Measurements from ENCODE around the gene SCIN.

The SCIN gene

GRCh38 chr7:12590559-12590958 is 20.0 kb downstream of the SCIN start:
- no peaks in the 10 kb centered on the region for H3K27me3 ChIP-seq (ENCODE audit: control insufficient read depth, insufficient read depth, low read length)
- H3K36me3 ChIP-seq (ENCODE audit: control insufficient read depth, insufficient read depth, low read length), result no peaks in the 10 kb centered on the region
- H3K4me3 ChIP-seq (ENCODE audit: low read depth, low read length), result no peak overlapping the region
- no peaks in the 10 kb centered on the region for H3K4me1 ChIP-seq (ENCODE audit: control insufficient read depth, insufficient read depth, low read length)
- H3K9me3 ChIP-seq (ENCODE audit: control insufficient read depth, insufficient read depth, low read length), result no peaks in the 10 kb centered on the region
- H3K9ac ChIP-seq (ENCODE audit: low read depth, low read length), result no peak overlapping the region

- H3K9ac ChIP-seq (ENCODE audit: low read depth, low read length), result no peak overlapping the region
- H3K4me1 ChIP-seq (ENCODE audit: control insufficient read depth, insufficient read depth, low read length), result no peaks in the 10 kb centered on the region
- no peak overlapping the region for H3K4me3 ChIP-seq (ENCODE audit: low read depth, low read length)
- H3K9me3 ChIP-seq (ENCODE audit: control insufficient read depth, insufficient read depth, low read length), result no peaks in the 10 kb centered on the region
- H3K27me3 ChIP-seq (ENCODE audit: control insufficient read depth, insufficient read depth, low read length), result no peaks in the 10 kb centered on the region
- H3K36me3 ChIP-seq (ENCODE audit: control insufficient read depth, insufficient read depth, low read length), result no peaks in the 10 kb centered on the region
These were observed 23.8 kb downstream of the SCIN start for GRCh38 chr7:12594122-12594897.

GRCh38 chr7:12595148-12595547 is 24.6 kb downstream of the SCIN start:
- Histone ChIP-seq H3K4me1 (ENCODE audit: control insufficient read depth, insufficient read depth, low read length) (no peaks in the 10 kb centered on the region), H3K9me3 (ENCODE audit: control insufficient read depth, insufficient read depth, low read length) (no peaks in the 10 kb centered on the region), H3K36me3 (ENCODE audit: control insufficient read depth, insufficient read depth, low read length) (no peaks in the 10 kb centered on the region), H3K9ac (ENCODE audit: low read depth, low read length) (no peak overlapping the region), H3K27me3 (ENCODE audit: control insufficient read depth, insufficient read depth, low read length) (no peaks in the 10 kb centered on the region), H3K4me3 (ENCODE audit: low read depth, low read length) (no peak overlapping the region)

GRCh38 chr7:12596225-12596790 is 25.8 kb downstream of the SCIN start:
- Histone ChIP-seq H3K9me3 (ENCODE audit: control insufficient read depth, insufficient read depth, low read length) (no peaks in the 10 kb centered on the region), H3K27me3 (ENCODE audit: control insufficient read depth, insufficient read depth, low read length) (no peaks in the 10 kb centered on the region), H3K36me3 (ENCODE audit: control insufficient read depth, insufficient read depth, low read length) (no peaks in the 10 kb centered on the region), H3K9ac (ENCODE audit: low read depth, low read length) (no peak overlapping the region), H3K4me1 (ENCODE audit: control insufficient read depth, insufficient read depth, low read length) (no peaks in the 10 kb centered on the region), H3K4me3 (ENCODE audit: low read depth, low read length) (no peak overlapping the region)

- Histone ChIP-seq H3K9ac (ENCODE audit: low read depth, low read length) (no peak overlapping the region), H3K9me3 (ENCODE audit: control insufficient read depth, insufficient read depth, low read length) (no peaks in the 10 kb centered on the region), H3K36me3 (ENCODE audit: control insufficient read depth, insufficient read depth, low read length) (no peaks in the 10 kb centered on the region), H3K4me1 (ENCODE audit: control insufficient read depth, insufficient read depth, low read length) (no peaks in the 10 kb centered on the region), H3K4me3 (ENCODE audit: low read depth, low read length) (no peak overlapping the region), H3K27me3 (ENCODE audit: control insufficient read depth, insufficient read depth, low read length) (no peaks in the 10 kb centered on the region)
These were observed 30.9 kb downstream of the SCIN start for GRCh38 chr7:12601302-12601869.

- Histone ChIP-seq H3K9me3 (ENCODE audit: control insufficient read depth, insufficient read depth, low read length) (no peaks in the 10 kb centered on the region), H3K9ac (ENCODE audit: low read depth, low read length) (no peak overlapping the region), H3K36me3 (ENCODE audit: control insufficient read depth, insufficient read depth, low read length) (no peaks in the 10 kb centered on the region), H3K27me3 (ENCODE audit: control insufficient read depth, insufficient read depth, low read length) (no peaks in the 10 kb centered on the region), H3K4me3 (ENCODE audit: low read depth, low read length) (no peak overlapping the region), H3K4me1 (ENCODE audit: control insufficient read depth, insufficient read depth, low read length) (no peaks in the 10 kb centered on the region)
These were observed 36.6 kb downstream of the SCIN start for GRCh38 chr7:12607134-12607533.

GRCh38 chr7:12609561-12609960 is 39.0 kb downstream of the SCIN start:
- Histone ChIP-seq H3K4me1 (ENCODE audit: control insufficient read depth, insufficient read depth, low read length) (no peaks in the 10 kb centered on the region), H3K9me3 (ENCODE audit: control insufficient read depth, insufficient read depth, low read length) (no peaks in the 10 kb centered on the region), H3K27me3 (ENCODE audit: control insufficient read depth, insufficient read depth, low read length) (no peaks in the 10 kb centered on the region), H3K4me3 (ENCODE audit: low read depth, low read length) (no peak overlapping the region), H3K9ac (ENCODE audit: low read depth, low read length) (no peak overlapping the region), H3K36me3 (ENCODE audit: control insufficient read depth, insufficient read depth, low read length) (no peaks in the 10 kb centered on the region)

- Histone ChIP-seq H3K4me1 (ENCODE audit: control insufficient read depth, insufficient read depth, low read length) (no peaks in the 10 kb centered on the region), H3K9ac (ENCODE audit: low read depth, low read length) (no peak overlapping the region), H3K4me3 (ENCODE audit: low read depth, low read length) (no peak overlapping the region), H3K9me3 (ENCODE audit: control insufficient read depth, insufficient read depth, low read length) (no peaks in the 10 kb centered on the region), H3K36me3 (ENCODE audit: control insufficient read depth, insufficient read depth, low read length) (no peaks in the 10 kb centered on the region), H3K27me3 (ENCODE audit: control insufficient read depth, insufficient read depth, low read length) (no peaks in the 10 kb centered on the region)
These were observed 40.4 kb downstream of the SCIN start for GRCh38 chr7:12610899-12611298.

- H3K36me3 ChIP-seq (ENCODE audit: control insufficient read depth, insufficient read depth, low read length), result no peaks in the 10 kb centered on the region
- no peaks in the 10 kb centered on the region for H3K9me3 ChIP-seq (ENCODE audit: control insufficient read depth, insufficient read depth, low read length)
- no peak overlapping the region for H3K9ac ChIP-seq (ENCODE audit: low read depth, low read length)
- no peaks in the 10 kb centered on the region for H3K4me1 ChIP-seq (ENCODE audit: control insufficient read depth, insufficient read depth, low read length)
- no peak overlapping the region for H3K4me3 ChIP-seq (ENCODE audit: low read depth, low read length)
- no peaks in the 10 kb centered on the region for H3K27me3 ChIP-seq (ENCODE audit: control insufficient read depth, insufficient read depth, low read length)
These were observed 42.1 kb downstream of the SCIN start for GRCh38 chr7:12612622-12613021.

GRCh38 chr7:12619461-12620069 is 49.0 kb downstream of the SCIN start:
- no peaks in the 10 kb centered on the region for H3K9me3 ChIP-seq (ENCODE audit: control insufficient read depth, insufficient read depth, low read length)
- no peak overlapping the region for H3K9ac ChIP-seq (ENCODE audit: low read depth, low read length)
- H3K4me3 ChIP-seq (ENCODE audit: low read depth, low read length), result no peak overlapping the region
- H3K36me3 ChIP-seq (ENCODE audit: control insufficient read depth, insufficient read depth, low read length), result no peaks in the 10 kb centered on the region
- H3K4me1 ChIP-seq (ENCODE audit: control insufficient read depth, insufficient read depth, low read length), result no peaks in the 10 kb centered on the region
- no peaks in the 10 kb centered on the region for H3K27me3 ChIP-seq (ENCODE audit: control insufficient read depth, insufficient read depth, low read length)

GRCh38 chr7:12620371-12620770 is 49.9 kb downstream of the SCIN start:
- H3K9ac ChIP-seq (ENCODE audit: low read depth, low read length), result no peak overlapping the region
- no peaks in the 10 kb centered on the region for H3K9me3 ChIP-seq (ENCODE audit: control insufficient read depth, insufficient read depth, low read length)
- H3K27me3 ChIP-seq (ENCODE audit: control insufficient read depth, insufficient read depth, low read length), result no peaks in the 10 kb centered on the region

GRCh38 chr7:12623223-12623622 is 52.7 kb downstream of the SCIN start:
- H3K4me3 ChIP-seq (ENCODE audit: low read depth, low read length), result no peak overlapping the region
- no peaks in the 10 kb centered on the region for H3K27me3 ChIP-seq (ENCODE audit: control insufficient read depth, insufficient read depth, low read length)
- H3K9me3 ChIP-seq (ENCODE audit: control insufficient read depth, insufficient read depth, low read length), result no peaks in the 10 kb centered on the region
- H3K9ac ChIP-seq (ENCODE audit: low read depth, low read length), result no peak overlapping the region
- H3K4me1 ChIP-seq (ENCODE audit: control insufficient read depth, insufficient read depth, low read length), result no peaks in the 10 kb centered on the region
- H3K36me3 ChIP-seq (ENCODE audit: control insufficient read depth, insufficient read depth, low read length), result no peaks in the 10 kb centered on the region

More at GRCh38 chr7:12620371-12620770, 49.9 kb downstream of the SCIN start:
- H3K4me1 ChIP-seq (ENCODE audit: control insufficient read depth, insufficient read depth, low read length), result no peaks in the 10 kb centered on the region
- no peak overlapping the region for H3K4me3 ChIP-seq (ENCODE audit: low read depth, low read length)
- no peaks in the 10 kb centered on the region for H3K36me3 ChIP-seq (ENCODE audit: control insufficient read depth, insufficient read depth, low read length)

All from iPS-15b (cell line).